ENCODE results near the gene RNF227. TPM values are rescaled to one million over a fixed set of nuclear protein-coding genes. Genes with fewer than 3 reads are reported as not detected.

The RNF227 gene
- total RNA-seq, 4 donors from 2014 or later: 0.75 to 3.4 (median 2.7) TPM; not detected in 1

- no peak overlapping the region for H3K27ac ChIP-seq
- intact Hi-C loops (cut with DNase I; ENCODE audit: low total_unique reads): no loop called here
- WGBS, 2 donors (ENCODE audit: low coverage in 1 of 2): 72 to 91% methylated on average over 7 to 13 of the region's 13 CpGs
- no peak overlapping the region for H3K4me3 ChIP-seq
- H3K36me3 ChIP-seq: peaks cover 0 to 47% (median 23%) of the 10 kb centered on the region in 4 donors
- in situ Hi-C loops (cut with MboI; ENCODE audit: low pct_ligation_motif_present in 1 of 4, low pct_unique_long_range_greater_than_20kb in 1 of 4, low sequenced_read_pairs in 3 of 4): no loop called here
- TF ChIP-seq POLR2A (IDR thresholded peaks at IDR 0.05) (no peak), EP300 (IDR thresholded peaks at IDR 0.05; ENCODE audit: low read depth) (no peak), CTCF (IDR thresholded peaks at IDR 0.05) (no peak), POLR2AphosphoS5 (IDR thresholded peaks at IDR 0.05) (no peak)
- H3K9me3 ChIP-seq: no peaks in the 10 kb centered on the region
- no peaks in the 10 kb centered on the region for H3K27me3 ChIP-seq
- no peak for DNase-seq
- no peaks in the 10 kb centered on the region for H3K4me1 ChIP-seq
Observed at GRCh38 chr17:7897090-7897489, 19.0 kb downstream of the RNF227 start.

DNA sequence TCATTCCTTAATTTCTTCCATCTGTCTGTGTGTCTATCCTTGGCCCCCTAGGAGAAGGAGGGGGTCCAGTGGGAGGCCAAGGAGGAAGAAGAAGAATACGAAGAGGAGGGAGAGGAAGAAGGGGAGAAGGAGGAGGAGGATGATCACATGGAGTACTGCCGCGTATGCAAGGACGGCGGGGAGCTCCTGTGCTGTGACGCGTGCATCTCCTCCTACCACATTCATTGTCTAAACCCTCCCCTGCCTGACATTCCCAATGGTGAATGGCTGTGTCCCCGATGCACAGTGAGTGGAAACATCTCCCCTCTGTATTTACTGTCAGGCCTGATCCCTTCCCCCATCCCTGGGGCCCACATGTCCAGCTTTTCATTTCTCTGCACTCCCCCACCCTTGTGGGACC, 21.2 kb downstream of the RNF227 start:
- intact Hi-C loops (cut with DNase I; ENCODE audit: low total_unique reads): loop anchor here (5.0 kb wide), 1 partner anchor 38 kb away; the partner anchor contains the start of genes CYB5D1, NAA38 and TMEM88
- Histone ChIP-seq H3K9me3 (no peaks in the 10 kb centered on the region), H3K27ac (no peak overlapping the region), H3K27me3 (no peaks in the 10 kb centered on the region), H3K36me3 (peaks cover 0 to 39% (median 17%) of the 10 kb centered on the region in 4 donors), H3K4me1 (peaks cover 3 to 4% (median 3%) of the 10 kb centered on the region in 4 donors), H3K4me3 (no peak overlapping the region)
- in situ Hi-C loops (cut with MboI; ENCODE audit: low pct_ligation_motif_present in 1 of 4, low pct_unique_long_range_greater_than_20kb in 1 of 4, low sequenced_read_pairs in 3 of 4): no loop called here
- DNase-seq: no peak
- TF ChIP-seq EP300 (IDR thresholded peaks at IDR 0.05; ENCODE audit: low read depth): no peak
- no peak for TF ChIP-seq CTCF (IDR thresholded peaks at IDR 0.05)
- no peak for TF ChIP-seq POLR2A (IDR thresholded peaks at IDR 0.05)
- TF ChIP-seq POLR2AphosphoS5 (IDR thresholded peaks at IDR 0.05): no peak
- 77 to 85% methylated on average over 5 to 8 of the region's 8 CpGs for WGBS, 2 donors (ENCODE audit: low coverage in 1 of 2)

DNA sequence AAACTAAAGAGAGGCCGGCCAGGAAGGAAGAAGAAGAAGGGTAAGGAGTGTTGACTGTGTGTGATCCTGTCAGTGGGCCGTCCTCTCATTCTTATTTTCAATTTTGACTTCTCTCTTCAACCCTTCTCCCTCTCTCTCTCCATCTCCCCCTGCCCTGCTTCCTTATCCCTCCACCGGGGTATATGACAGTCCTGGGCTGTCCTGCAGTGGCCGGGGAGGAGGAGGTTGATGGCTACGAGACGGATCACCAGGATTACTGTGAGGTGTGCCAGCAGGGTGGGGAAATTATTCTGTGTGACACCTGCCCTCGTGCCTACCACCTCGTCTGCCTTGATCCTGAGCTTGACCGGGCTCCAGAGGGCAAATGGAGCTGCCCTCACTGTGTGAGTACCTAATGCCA, 21.9 kb downstream of the RNF227 start:
- no peaks in the 10 kb centered on the region for H3K27me3 ChIP-seq
- 85 to 91% methylated on average over 4 to 9 of the region's 9 CpGs for WGBS, 2 donors (ENCODE audit: low coverage in 1 of 2)

More for the DNA sequence above, 21.9 kb downstream of the RNF227 start:
- Histone ChIP-seq H3K9me3 (no peaks in the 10 kb centered on the region), H3K36me3 (peaks cover 0 to 34% (median 14%) of the 10 kb centered on the region in 4 donors), H3K4me3 (no peak overlapping the region), H3K4me1 (peaks cover 9 to 11% (median 10%) of the 10 kb centered on the region in 4 donors), H3K27ac (no peak overlapping the region)
- no peak for DNase-seq
- intact Hi-C loops (cut with DNase I; ENCODE audit: low total_unique reads): loop anchor here (5.0 kb wide), 1 partner anchor 37 kb away; the partner anchor contains the start of genes CYB5D1, NAA38 and TMEM88
- TF ChIP-seq POLR2AphosphoS5 (IDR thresholded peaks at IDR 0.05) (no peak), EP300 (IDR thresholded peaks at IDR 0.05; ENCODE audit: low read depth) (no peak), POLR2A (IDR thresholded peaks at IDR 0.05) (no peak), CTCF (IDR thresholded peaks at IDR 0.05) (no peak)
- in situ Hi-C loops (cut with MboI; ENCODE audit: low pct_ligation_motif_present in 1 of 4, low pct_unique_long_range_greater_than_20kb in 1 of 4, low sequenced_read_pairs in 3 of 4): no loop called here

Measured in transverse colon (tissue), 4 donors.